Left ventricle myocardium superior (tissue), 1 donor: ENCODE results near the gene EXOC6. TPM values are rescaled to one million over a fixed set of nuclear protein-coding genes. Genes with fewer than 3 reads are reported as not detected.

ENCODE experiments used
- ATAC-seq: fragments of 200-7000 bp; cut with Tn5 transposase; one replicate; pipeline ENCODE4 v1.9.1; 2020; ENCODE audit warnings: mild to moderate bottlenecking, moderate library complexity
- DNase-seq: peaks from one replicate; pipeline ENCODE4 v3.0.0-alpha.2; 2020
- intact Hi-C: fragments of 100-400 bp; cut with micrococcal nuclease; formaldehyde crosslinking; loops from one replicate; pipeline ENCODE4 v1.11.0; 2022
- total RNA-seq: library from RNA; stranded (reverse); fragmentation: NEBNext Ultra II Directional; extraction: Animal tissue kit (Norgen Biotek cat#: 25700); gene quantifications from one replicate; pipeline ENCODE4 v1.2.1, GENCODE V29; 2021
- donor health status: DM: no; HTN: yes; CAD: no; lungs with severe emphysema.

The EXOC6 gene
- total RNA-seq, 1 donor from 2014 or later = 9.2 TPM

- intact Hi-C loops = no loop called here
- DNase-seq (no peak), ATAC-seq (no peak)
Measured at GRCh38 chr10:92832121-92832520, 16.2 kb upstream of the EXOC6 start.

- DNase-seq (no peak), ATAC-seq (peak; percentile 44)
- intact Hi-C loops = no loop called here
Measured at GRCh38 chr10:92832998-92833650, 15.2 kb upstream of the EXOC6 start.

GRCh38 chr10:92834331-92834730, 14.0 kb upstream of the EXOC6 start:
- intact Hi-C loops = no loop called here
- peak; percentile 51 for ATAC-seq
- no peak for DNase-seq

- intact Hi-C loops = no loop called here
- no peak for DNase-seq
- ATAC-seq = no peak
Measured at GRCh38 chr10:92834986-92835385, 13.3 kb upstream of the EXOC6 start.

- DNase-seq = no peak
- intact Hi-C loops = no loop called here
- ATAC-seq = no peak
Measured at GRCh38 chr10:92837456-92837855, 10.9 kb upstream of the EXOC6 start.

- DNase-seq (peak; percentile 73), ATAC-seq (peak; percentile 34)
- intact Hi-C loops = loop anchor here (5.0 kb wide), 1 partner anchor 38 kb away; no protein-coding TSS in a partner anchor
Measured at GRCh38 chr10:92839191-92840085, 8.9 kb upstream of the EXOC6 start.

- intact Hi-C loops = loop anchor here (5.0 kb wide), 1 partner anchor 33 kb away; no protein-coding TSS in a partner anchor
- DNase-seq (no peak), ATAC-seq (no peak)
Measured at GRCh38 chr10:92844746-92845145, 3.6 kb upstream of the EXOC6 start.

- DNase-seq = no peak
- intact Hi-C loops = no loop called here
- no peak for ATAC-seq
Measured at GRCh38 chr10:92845921-92846320, 2.4 kb upstream of the EXOC6 start.

GRCh38 chr10:92846344-92846743, 2.0 kb upstream of the EXOC6 start:
- no peak for DNase-seq
- ATAC-seq = no peak
- intact Hi-C loops = no loop called here

GRCh38 chr10:92846854-92847201, 1.5 kb upstream of the EXOC6 start:
- intact Hi-C loops = no loop called here
- DNase-seq = no peak

GRCh38 chr10:92847202-92847864, 987 bp upstream of the EXOC6 start:
- intact Hi-C loops = no loop called here
- ATAC-seq (no peak), DNase-seq (no peak)

More at GRCh38 chr10:92846854-92847201, 1.5 kb upstream of the EXOC6 start:
- no peak for ATAC-seq

GRCh38 chr10:92848037-92848440, 281 bp upstream of the EXOC6 start:
- ATAC-seq (no peak), DNase-seq (no peak)
- intact Hi-C loops = no loop called here

- ATAC-seq = no peak
- no peak for DNase-seq
- intact Hi-C loops = no loop called here
Measured at GRCh38 chr10:92849234-92849525, 860 bp downstream of the EXOC6 start.

- ATAC-seq (no peak), DNase-seq (no peak)
- intact Hi-C loops = no loop called here
Measured at GRCh38 chr10:92849576-92850090, 1.3 kb downstream of the EXOC6 start.

- no peak for DNase-seq
Measured at GRCh38 chr10:92850185-92850584, 1.9 kb downstream of the EXOC6 start.

GRCh38 chr10:92851003-92851402, 2.7 kb downstream of the EXOC6 start:
- no peak for DNase-seq
- no peak for ATAC-seq
- intact Hi-C loops = no loop called here

More at GRCh38 chr10:92850185-92850584, 1.9 kb downstream of the EXOC6 start:
- intact Hi-C loops = no loop called here
- ATAC-seq = no peak

- no peak for ATAC-seq
- intact Hi-C loops = no loop called here
- DNase-seq = no peak
Measured at GRCh38 chr10:92855560-92855959, 7.2 kb downstream of the EXOC6 start.

- no peak for DNase-seq
- intact Hi-C loops = no loop called here
- no peak for ATAC-seq
Measured at GRCh38 chr10:92857904-92858514, 9.7 kb downstream of the EXOC6 start.

GRCh38 chr10:92867235-92867634, 18.9 kb downstream of the EXOC6 start:
- ATAC-seq (no peak), DNase-seq (no peak)
- intact Hi-C loops = no loop called here

GRCh38 chr10:92868036-92868435, 19.7 kb downstream of the EXOC6 start:
- intact Hi-C loops = no loop called here
- ATAC-seq (no peak), DNase-seq (no peak)
